AG04449 (cell line): ENCODE results near the gene BICDL1.
"Not testable (repeated sequence)": the region's sequence is repeated elsewhere in the genome, so short reads cannot be mapped to it uniquely, and the experiment has no call there.

ENCODE experiments used
- CTCF ChIA-PET: fragments of 350-600 bp; formaldehyde crosslinking; extraction: SDS; loops from one replicate; lab custom pipeline; 2021; ENCODE audit warnings: antibody characterized with exemption; lab: Yijun Ruan, JAX
- POLR2A ChIA-PET: fragments of 400-600, 350-600 bp; formaldehyde crosslinking; extraction: SDS; loops from one replicate; lab custom pipeline; 2020; ENCODE audit warnings: antibody characterized with exemption, inconsistent platforms; lab: Yijun Ruan, JAX
- DNase-seq: peaks from one replicate; pipeline ENCODE4 v3.0.0-alpha.2; 2010; ENCODE audit warnings: low read depth, low spot score
- H3K4me3 ChIP-seq: 2 replicates; pipeline ENCODE4 v1.5.1; 2011; ENCODE audit warnings: low read depth, mild to moderate bottlenecking, control low read depth, low read length
- TF ChIP-seq, protein P1 (sequence below): IDR thresholded peaks from one replicate; pipeline ENCODE4 v1.5.1; 2011; ENCODE audit warnings: mild to moderate bottlenecking, moderate library complexity, low read length, control low read depth, inconsistent platforms; ENCODE audit not compliant: insufficient read depth; ENCODE audit errors: missing control alignments

The BICDL1 gene

DNA sequence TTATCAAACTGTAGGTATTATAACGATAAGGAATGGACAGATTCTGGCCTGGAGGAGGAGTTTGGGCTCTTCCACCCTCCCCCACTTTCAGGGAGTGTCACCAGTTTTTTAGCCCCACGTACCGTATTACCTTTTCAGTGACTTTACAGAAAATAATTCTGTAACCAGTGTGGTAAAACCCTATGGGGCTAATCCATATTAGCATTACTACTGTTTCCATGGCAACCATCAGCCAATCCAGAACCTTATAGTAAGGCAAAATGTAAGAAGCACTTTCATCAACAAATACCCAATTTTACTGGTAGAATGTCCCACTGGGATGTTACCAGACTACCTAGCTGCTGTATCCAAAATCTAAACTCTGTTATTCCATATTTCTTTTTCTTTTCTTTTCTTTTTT is 50.7 kb downstream of the BICDL1 start:
- CTCF ChIA-PET: no interaction called here
- H3K4me3 ChIP-seq: no peak overlapping the region
- POLR2A ChIA-PET: no interaction called here
- TF ChIP-seq, protein P1, sequence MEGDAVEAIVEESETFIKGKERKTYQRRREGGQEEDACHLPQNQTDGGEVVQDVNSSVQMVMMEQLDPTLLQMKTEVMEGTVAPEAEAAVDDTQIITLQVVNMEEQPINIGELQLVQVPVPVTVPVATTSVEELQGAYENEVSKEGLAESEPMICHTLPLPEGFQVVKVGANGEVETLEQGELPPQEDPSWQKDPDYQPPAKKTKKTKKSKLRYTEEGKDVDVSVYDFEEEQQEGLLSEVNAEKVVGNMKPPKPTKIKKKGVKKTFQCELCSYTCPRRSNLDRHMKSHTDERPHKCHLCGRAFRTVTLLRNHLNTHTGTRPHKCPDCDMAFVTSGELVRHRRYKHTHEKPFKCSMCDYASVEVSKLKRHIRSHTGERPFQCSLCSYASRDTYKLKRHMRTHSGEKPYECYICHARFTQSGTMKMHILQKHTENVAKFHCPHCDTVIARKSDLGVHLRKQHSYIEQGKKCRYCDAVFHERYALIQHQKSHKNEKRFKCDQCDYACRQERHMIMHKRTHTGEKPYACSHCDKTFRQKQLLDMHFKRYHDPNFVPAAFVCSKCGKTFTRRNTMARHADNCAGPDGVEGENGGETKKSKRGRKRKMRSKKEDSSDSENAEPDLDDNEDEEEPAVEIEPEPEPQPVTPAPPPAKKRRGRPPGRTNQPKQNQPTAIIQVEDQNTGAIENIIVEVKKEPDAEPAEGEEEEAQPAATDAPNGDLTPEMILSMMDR: no peak
- no peak for DNase-seq

DNA sequence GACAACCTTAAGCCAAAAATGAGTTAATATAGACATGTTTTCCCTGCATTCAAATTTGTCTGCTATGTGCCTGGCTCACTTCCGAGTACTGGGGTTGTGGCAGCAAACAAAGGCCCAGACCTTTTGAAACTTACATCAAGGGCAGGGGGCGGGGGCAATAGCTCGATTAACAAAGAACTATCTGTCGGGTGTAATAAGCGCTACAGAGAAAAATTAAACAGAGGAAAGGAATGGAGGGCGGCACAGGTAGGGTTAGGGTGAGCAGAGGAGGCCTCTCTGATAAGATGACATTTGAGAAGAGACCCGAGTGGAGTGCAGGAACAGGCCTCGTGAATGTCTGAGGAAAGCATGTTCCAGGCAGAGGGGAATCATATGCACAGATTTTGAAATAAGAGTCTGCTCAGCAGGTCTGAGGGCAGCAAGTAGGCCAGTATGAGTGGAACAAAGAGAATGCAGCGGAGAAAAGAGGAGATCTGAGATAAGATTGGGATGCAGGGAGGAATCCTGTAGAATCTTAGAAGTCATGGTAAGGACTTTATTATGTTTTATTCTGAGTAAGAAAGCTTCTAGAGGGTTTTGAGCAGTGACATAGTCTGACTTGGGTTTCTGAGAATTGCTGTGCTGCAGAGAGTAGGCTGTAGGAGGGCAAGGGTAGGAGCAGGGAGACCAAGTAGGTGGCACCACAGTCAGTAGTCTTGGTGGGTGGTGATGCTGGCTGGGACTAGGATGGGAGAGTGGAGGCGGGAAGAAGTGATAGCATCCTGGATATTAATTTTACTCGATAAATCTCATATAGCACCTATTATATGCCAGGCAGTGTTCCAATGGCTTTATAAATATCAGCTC is 52.6 kb downstream of the BICDL1 start:
- POLR2A ChIA-PET: no interaction called here
- no peak overlapping the region for H3K4me3 ChIP-seq
- no peak for DNase-seq
- CTCF ChIA-PET: no interaction called here
- TF ChIP-seq, protein P1: no peak

DNA sequence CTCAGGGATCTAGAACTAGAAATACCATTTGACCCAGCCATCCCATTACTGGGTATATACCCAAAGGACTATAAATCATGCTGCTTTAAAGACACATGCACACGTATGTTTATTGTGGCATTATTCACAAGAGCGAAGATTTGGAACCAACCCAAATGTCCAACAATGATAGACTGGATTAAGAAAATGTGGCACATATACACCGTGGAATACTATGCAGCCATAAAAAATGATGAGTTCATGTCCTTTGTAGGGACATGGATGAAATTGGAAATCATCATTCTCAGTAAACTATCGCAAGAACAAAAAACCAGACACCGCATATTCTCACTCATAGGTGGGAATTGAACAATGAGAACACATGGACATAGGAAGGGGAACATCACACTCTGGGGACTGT is 56.3 kb downstream of the BICDL1 start:
- POLR2A ChIA-PET, DNase-seq, CTCF ChIA-PET, H3K4me3 ChIP-seq: not testable (repeated sequence)

DNA sequence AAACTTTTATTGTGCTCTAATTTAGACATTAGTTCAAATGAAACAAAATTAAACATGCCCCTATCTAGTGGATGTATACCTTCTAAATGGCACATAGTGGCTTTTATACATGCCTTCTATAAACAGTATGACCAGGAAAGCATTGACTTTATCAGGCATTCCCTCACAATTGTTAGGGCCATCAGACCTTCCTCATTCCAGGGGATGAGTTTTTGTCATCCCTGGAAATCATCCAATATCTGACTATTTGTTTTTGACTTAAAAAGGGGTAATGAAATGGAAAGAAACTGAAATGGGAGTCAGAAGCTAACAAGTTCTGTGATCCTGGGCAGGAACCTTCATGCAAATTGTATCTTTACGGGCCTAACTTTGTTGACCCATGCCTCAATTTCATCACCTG is 58.0 kb downstream of the BICDL1 start:
- ChIA-PET CTCF (no interaction called here), POLR2A (no interaction called here)

DNA sequence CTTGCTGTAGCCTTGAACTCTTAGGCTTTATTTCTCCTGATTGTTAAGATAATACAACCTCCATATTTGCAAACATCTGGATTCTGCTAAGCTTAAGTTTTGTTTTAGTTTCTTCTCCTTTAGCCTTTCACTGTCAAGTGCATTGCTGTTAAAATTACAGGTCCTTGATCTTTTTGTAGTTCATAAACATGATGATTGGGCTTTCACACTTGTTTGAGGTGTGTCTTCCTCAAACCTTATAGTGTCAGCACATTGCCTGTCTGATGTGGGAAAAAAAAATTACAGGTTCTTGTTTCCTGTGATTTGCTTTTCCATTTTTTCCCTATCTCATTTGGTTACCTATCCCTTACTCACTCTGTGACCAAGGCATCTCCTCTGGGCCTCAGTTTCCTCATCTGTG is 59.2 kb downstream of the BICDL1 start:
- no peak overlapping the region for H3K4me3 ChIP-seq
- ChIA-PET CTCF (no interaction called here), POLR2A (no interaction called here)
- TF ChIP-seq, protein P1: no peak
- DNase-seq: no peak

More for the DNA sequence above, 58.0 kb downstream of the BICDL1 start:
- TF ChIP-seq, protein P1: no peak
- no peak overlapping the region for H3K4me3 ChIP-seq
- DNase-seq: no peak

DNA sequence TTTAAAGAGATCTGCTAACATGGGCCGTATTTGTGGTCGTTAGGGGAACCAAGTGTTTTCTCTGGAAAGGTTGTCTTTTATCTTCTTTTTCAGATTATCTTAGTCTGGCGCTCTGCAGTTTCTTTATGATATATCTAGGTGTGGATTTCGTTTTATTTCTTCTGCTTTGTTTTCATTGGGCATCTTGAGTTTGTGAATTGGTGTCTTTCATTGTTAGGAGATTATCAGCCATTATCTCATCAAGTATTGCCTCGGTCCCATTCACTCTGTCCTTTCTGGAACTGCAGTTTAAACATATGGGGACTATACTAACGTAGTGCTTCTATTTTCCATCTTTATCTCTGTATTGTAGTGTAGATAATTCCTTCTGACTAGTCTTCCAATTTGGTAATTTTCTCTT is 60.4 kb downstream of the BICDL1 start:
- DNase-seq: no peak
- H3K4me3 ChIP-seq: no peak overlapping the region
- TF ChIP-seq, protein P1: no peak
- CTCF ChIA-PET: no interaction called here
- POLR2A ChIA-PET: no interaction called here

DNA sequence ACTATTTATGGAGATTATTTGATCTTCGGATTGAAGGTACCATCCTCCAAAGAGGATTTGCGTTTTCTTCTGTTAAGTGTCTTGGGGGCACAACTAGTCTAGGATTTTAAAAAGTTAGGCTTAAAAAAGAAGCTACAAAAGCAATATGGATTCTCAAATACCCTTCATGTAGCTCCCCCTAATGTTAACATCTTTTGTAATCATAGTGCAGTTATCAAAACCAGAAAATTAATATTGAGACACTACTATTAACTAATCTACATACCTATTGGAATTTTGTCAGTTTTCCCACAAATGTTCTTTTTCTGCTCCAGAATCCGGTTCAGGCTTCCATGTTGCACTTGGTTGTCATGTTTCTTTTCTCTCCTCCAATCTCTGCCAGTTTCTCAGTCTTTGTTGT is 62.5 kb downstream of the BICDL1 start:
- DNase-seq: no peak
- POLR2A ChIA-PET: no interaction called here
- CTCF ChIA-PET: no interaction called here
- TF ChIP-seq, protein P1: no peak
- H3K4me3 ChIP-seq: no peak overlapping the region
